H1 (cell line): ENCODE data around the gene ADA. TPM values are rescaled to one million over a fixed set of nuclear protein-coding genes. Genes with fewer than 3 reads are reported as not detected.

Experiments
- CTCF ChIA-PET: fragments of 300-600 bp; sonication (Branson Sonifier 250); formaldehyde crosslinking; loops from one replicate; lab custom pipeline; 2021; ENCODE audit not compliant: partially characterized antibody; lab: Charles Lee
- POLR2A ChIA-PET: fragments of 300-600 bp; sonication (Branson Sonifier 250); formaldehyde crosslinking; loops from one replicate; lab custom pipeline; 2021; ENCODE audit warnings: inconsistent platforms; ENCODE audit not compliant: partially characterized antibody; lab: Charles Lee
- DNase-seq, 2 experiments: peaks; one replicate each; pipeline versions ENCODE4 v3.0.0 to v3.0.0-alpha.2; 2010 to 2022; ENCODE audit warnings: low spot score in 2 of 2, low read depth in 1 of 2, mixed read lengths in 1 of 2
- FAIRE-seq: peaks from 2 replicates; lab custom pipeline; 2011; peaks lifted over from hg19 to GRCh38; lab: Jason Lieb, UNC
- H2AFZ ChIP-seq: 2 replicates; pipeline ENCODE4 v1.8.1; 2012; ENCODE audit warnings: low read length, inconsistent platforms
- H2AK5ac ChIP-seq: 2 replicates; pipeline ENCODE4 v1.6.1; 2013; ENCODE audit warnings: low read depth, low read length
- H2BK120ac ChIP-seq: replicated peaks from 2 replicates; pipeline ENCODE3; 2013; ENCODE audit warnings: low read depth, low read length, inconsistent platforms
- H2BK12ac ChIP-seq: 2 replicates; pipeline ENCODE4 v1.6.1; 2013; ENCODE audit warnings: low read depth, low read length
- H2BK15ac ChIP-seq: 2 replicates; pipeline ENCODE4 v1.6.1; 2013; ENCODE audit warnings: low read length
- H2BK20ac ChIP-seq: 2 replicates; pipeline ENCODE4 v1.6.1; 2013; ENCODE audit warnings: low read length
- H2BK5ac ChIP-seq: 2 replicates; pipeline ENCODE4 v1.6.1; 2013; ENCODE audit warnings: low read depth, low read length
- H3K14ac ChIP-seq: 2 replicates; pipeline ENCODE4 v1.6.1; 2013; ENCODE audit warnings: inconsistent platforms; ENCODE audit not compliant: insufficient read length
- H3K18ac ChIP-seq: 2 replicates; pipeline ENCODE4 v1.6.1; 2013; ENCODE audit warnings: low read length; ENCODE audit errors: extremely low read depth
- H3K23ac ChIP-seq: 2 replicates; pipeline ENCODE4 v1.6.1; 2013; ENCODE audit warnings: inconsistent platforms; ENCODE audit not compliant: insufficient read length
- H3K23me2 ChIP-seq: 2 replicates; pipeline ENCODE4 v1.6.1; 2013; ENCODE audit warnings: low read depth, low read length
- H3K27ac ChIP-seq: 2 replicates; pipeline ENCODE4 v1.6.1; 2011; ENCODE audit warnings: low read depth, low read length, inconsistent platforms
- H3K27me3 ChIP-seq, 4 experiments: replicated peaks in 1 of 4; 1 replicate in 1 of 4; 2 replicates in 3 of 4; pipeline versions ENCODE4 v1.6.1 to v1.8.1; 2011 to 2013; ENCODE audit warnings: low read length in 3 of 4, mild to moderate bottlenecking in 3 of 4, inconsistent platforms in 2 of 4, mixed read lengths in 2 of 4, moderate library complexity in 1 of 4; ENCODE audit not compliant: control insufficient read depth in 3 of 4, insufficient read depth in 3 of 4; ENCODE audit errors: extremely low read depth in 1 of 4
- H3K36me3 ChIP-seq, 4 experiments: 2 replicates each; pipeline versions ENCODE4 v1.6.1 to v1.8.1; 2011 to 2013; ENCODE audit warnings: mild to moderate bottlenecking in 4 of 4, low read length in 3 of 4, moderate library complexity in 2 of 4, control low read depth in 1 of 4, inconsistent platforms in 1 of 4; ENCODE audit not compliant: insufficient read depth in 4 of 4, control insufficient read depth in 2 of 4
- H3K4ac ChIP-seq: replicated peaks from 2 replicates; pipeline ENCODE3; 2013; ENCODE audit warnings: low read length, low read depth, mixed read lengths, inconsistent platforms; ENCODE audit not compliant: insufficient read length
- H3K4me1 ChIP-seq, 4 experiments: replicated peaks in 1 of 4; 1 replicate in 1 of 4; 2 replicates in 3 of 4; pipeline versions ENCODE4 v1.6.1 to v1.8.1; 2011 to 2013; ENCODE audit warnings: low read length in 3 of 4, inconsistent platforms in 2 of 4, mixed read lengths in 1 of 4; ENCODE audit not compliant: insufficient read depth in 4 of 4, control insufficient read depth in 3 of 4
- H3K4me2 ChIP-seq, 2 experiments: 2 replicates each; pipeline versions ENCODE4 v1.6.1 to v1.8.1; 2011 to 2013; ENCODE audit warnings: low read depth in 2 of 2, low read length in 2 of 2, control low read depth in 1 of 2, inconsistent platforms in 1 of 2, mild to moderate bottlenecking in 1 of 2; ENCODE audit not compliant: insufficient read depth in 1 of 2
- H3K4me3 ChIP-seq, 4 experiments: fragments of 200-600, 300-600 bp in 1 of 4; sonication (generic), shearing (Covaris generic), sonication (Bioruptor Twin) in 1 of 4; 2 replicates each; pipeline versions ENCODE4 v1.5.1 to v1.8.1; 2011 to 2016; ENCODE audit warnings: low read length in 4 of 4, low read depth in 3 of 4, control low read depth in 2 of 4, inconsistent platforms in 2 of 4, mild to moderate bottlenecking in 2 of 4, mixed read lengths in 1 of 4, moderate library complexity in 1 of 4; ENCODE audit not compliant: insufficient read depth in 2 of 4; ENCODE audit errors: extremely low read depth in 1 of 4
- H3K56ac ChIP-seq: replicated peaks from 2 replicates; pipeline ENCODE3; 2013; ENCODE audit warnings: low read depth, mild to moderate bottlenecking, mixed read lengths, low read length, inconsistent platforms; ENCODE audit not compliant: insufficient read length
- H3K79me1 ChIP-seq: 2 replicates; pipeline ENCODE4 v1.6.1; 2013; ENCODE audit warnings: low read depth, low read length, control low read depth
- H3K79me2 ChIP-seq, 2 experiments: 2 replicates each; pipeline versions ENCODE4 v1.6.1 to v1.8.1; 2012 to 2013; ENCODE audit warnings: low read length in 2 of 2, mild to moderate bottlenecking in 2 of 2, inconsistent platforms in 1 of 2; ENCODE audit not compliant: insufficient read depth in 2 of 2, control insufficient read depth in 1 of 2
- H3K9ac ChIP-seq, 4 experiments: replicated peaks in 1 of 4; 1 replicate in 1 of 4; 2 replicates in 3 of 4; pipeline versions ENCODE4 v1.6.1 to v1.8.1; 2011 to 2013; ENCODE audit warnings: low read depth in 3 of 4, low read length in 3 of 4, control low read depth in 2 of 4, mild to moderate bottlenecking in 2 of 4, moderate library complexity in 2 of 4, inconsistent platforms in 1 of 4; ENCODE audit errors: extremely low read depth in 1 of 4
- H3K9me3 ChIP-seq, 2 experiments: 2 replicates each; pipeline versions ENCODE4 v1.6.1 to v1.8.1; 2012 to 2013; ENCODE audit warnings: mild to moderate bottlenecking in 2 of 2, moderate library complexity in 2 of 2, control low read depth in 1 of 2, inconsistent platforms in 1 of 2, low read depth in 1 of 2, low read length in 1 of 2, mixed read lengths in 1 of 2; ENCODE audit not compliant: insufficient read depth in 2 of 2
- H4K20me1 ChIP-seq, 2 experiments: replicated peaks in 1 of 2; 2 replicates each; pipeline versions ENCODE3 to v1.8.1; 2011 to 2013; ENCODE audit warnings: inconsistent platforms in 2 of 2, low read length in 2 of 2, mild to moderate bottlenecking in 1 of 2; ENCODE audit not compliant: insufficient read depth in 2 of 2, control insufficient read depth in 1 of 2
- H4K5ac ChIP-seq: 2 replicates; pipeline ENCODE4 v1.6.1; 2013; ENCODE audit warnings: low read length, low read depth, mixed read lengths, inconsistent platforms; ENCODE audit not compliant: insufficient read length
- H4K8ac ChIP-seq: 2 replicates; pipeline ENCODE4 v1.8.0; 2013; ENCODE audit warnings: mild to moderate bottlenecking, moderate library complexity, low read length, inconsistent platforms; ENCODE audit not compliant: insufficient read depth; ENCODE audit errors: extremely low read depth
- H4K91ac ChIP-seq: replicated peaks from 2 replicates; pipeline ENCODE3; 2013; ENCODE audit warnings: low read length, mixed read lengths, inconsistent platforms; ENCODE audit not compliant: insufficient read length
- POLR2A ChIP-seq, 2 experiments: IDR thresholded peaks; 1 replicate in 1 of 2; 2 replicates in 1 of 2; pipeline ENCODE4 v1.6.1; 2011; ENCODE audit warnings: low read depth in 2 of 2, low read length in 2 of 2, mild to moderate bottlenecking in 2 of 2; ENCODE audit errors: control extremely low read depth in 1 of 2
- TBP ChIP-seq: IDR thresholded peaks from 2 replicates; pipeline ENCODE4 v1.6.1; 2011; ENCODE audit warnings: low read depth, low read length, improper control_type of control experiment
- WGBS, 2 experiments: shearing (Covaris generic) in 1 of 2; methylation state at CpG; one replicate each; pipeline versions ENCODE4 v1.1.6 to v1.1.7; 2013 to 2015; ENCODE audit warnings: low lambda C conversion rate in 2 of 2, mixed read lengths in 2 of 2, inconsistent platforms in 1 of 2, low coverage in 1 of 2, missing lambda C conversion rate in 1 of 2; ENCODE audit not compliant: insufficient replicate concordance in 2 of 2, insufficient coverage in 1 of 2, insufficient read length in 1 of 2; ENCODE audit errors: extremely low coverage in 1 of 2, missing lambda C conversion rate in 1 of 2; 5-methylcytosine and 5-hydroxymethylcytosine counted together
- polyA plus RNA-seq, 7 experiments: library from polyadenylated mRNA; depleted of rRNA in 3 of 7; stranded (reverse) in 5 of 7; unstranded in 2 of 7; fragments of >200 nt in 5 of 7; fragments of 200-250 nt in 2 of 7; gene quantifications; 1 replicate in 5 of 7; 2 replicates in 1 of 7; 4 replicates in 1 of 7; pipeline versions ENCODE4 v1.2.1 to v1.2.3, GENCODE V29; 2011 to 2013; ENCODE audit warnings: missing spikeins in 2 of 7, mixed read lengths in 2 of 7
- total RNA-seq: library from RNA; stranded (reverse); fragmentation: NEBNext Ultra II Directional; extraction: Animal tissue kit (Norgen Biotek cat#: 25700); gene quantifications from 2 replicates; pipeline ENCODE4 v1.2.1, GENCODE V29; 2021

Gene ADA
- total and polyA plus RNA-seq, 2 of the 8 experiments (the other 6 are each of a cell fraction or from before 2014, with no cell fraction given): 19.9 to 32.8 TPM

- H4K8ac ChIP-seq: no peak overlapping the region
- 93% methylated on average over 9 of the region's 9 CpGs; no CpG with 5 or more reads in 1 of the 2 experiments for WGBS, 2 experiments
- TF ChIP-seq TBP (no peak), POLR2A (IDR thresholded peaks at IDR 0.05; ENCODE audit: control extremely low read depth in 1 of 2, low read depth in 2 of 2, low read length in 2 of 2) (no peak)
- CTCF ChIA-PET: interaction anchor here (0.8 to 3.0 kb wide), 3 partner anchors 11 to 104 kb away, joined by 3 to 11 read pairs (median 4); no protein-coding TSS in a partner anchor
- H3K79me1 ChIP-seq: peaks cover 2% of the 10 kb centered on the region; the same call in 1 of the 2 replicates
- H3K18ac ChIP-seq: no peak overlapping the region
- peaks cover 5 to 15% (median 8%) of the 10 kb centered on the region in 4 experiments; a peak in 5 of 7 replicates for H3K4me1 ChIP-seq
- no peak overlapping the region for H2BK20ac ChIP-seq
- no peaks in the 10 kb centered on the region for H3K27me3 ChIP-seq
- no peak overlapping the region for H3K27ac ChIP-seq
- no peaks in the 10 kb centered on the region for H3K23me2 ChIP-seq
- no peak overlapping the region for H3K4ac ChIP-seq
- no peak overlapping the region for H3K9ac ChIP-seq
- H3K4me3 ChIP-seq: no peak overlapping the region
- no peaks in the 10 kb centered on the region for H3K36me3 ChIP-seq
- no peak overlapping the region for H2BK120ac ChIP-seq
- peaks cover 0 to 1% of the 10 kb centered on the region in 2 experiments for H4K20me1 ChIP-seq
- FAIRE-seq (no peak), DNase-seq (no peak)
- H3K56ac ChIP-seq: no peak overlapping the region
- H3K79me2 ChIP-seq: no peaks in the 10 kb centered on the region
- no peak overlapping the region for H2AK5ac ChIP-seq
- H3K9me3 ChIP-seq: no peaks in the 10 kb centered on the region
- no peak overlapping the region for H3K4me2 ChIP-seq
- H3K23ac ChIP-seq: no peak overlapping the region
- no peak overlapping the region for H2BK15ac ChIP-seq
- POLR2A ChIA-PET: no interaction called here
- no peak overlapping the region for H2BK12ac ChIP-seq
- no peak overlapping the region for H2BK5ac ChIP-seq
- no peak overlapping the region for H4K5ac ChIP-seq
- H4K91ac ChIP-seq: no peak overlapping the region
- H3K14ac ChIP-seq: no peak overlapping the region
- no peak overlapping the region for H2AFZ ChIP-seq
Measured at GRCh38 chr20:44580581-44581268, 70.8 kb downstream of the ADA start.
